Stimulated activated naive B cell treated with anti-CD40 and anti-IgM and Interleukin-4, amounts not matched to agents 10 μg/mL and 1 μg/mL and 100 μg/mL, for 72 hours (primary cell): ENCODE results near the gene SPECC1.
"Not testable (repeated sequence)": the region's sequence is repeated elsewhere in the genome, so short reads cannot be mapped to it uniquely, and the experiment has no call there.

Experiments
- ATAC-seq, 2 donors: fragments of 150-1000 bp; cut with Tn5 transposase; replicated peaks; 2 replicates each; pipeline ENCODE4 v1.10.0; 2021; ENCODE audit warnings: moderate library complexity in 1 of 2
- DNase-seq: peaks from one replicate; pipeline ENCODE4 v3.0.0; 2021
- H3K27ac Mint-ChIP-seq: one replicate; pipeline ENCODE4 v1.8.0; 2022; ENCODE audit warnings: mild to moderate bottlenecking, mixed read lengths
- H3K27me3 Mint-ChIP-seq, 2 donors: one replicate each; pipeline ENCODE4 v1.8.0; 2022; ENCODE audit warnings: mixed read lengths in 2 of 2
- H3K36me3 Mint-ChIP-seq, 2 donors: one replicate each; pipeline ENCODE4 v1.8.0; 2022; ENCODE audit warnings: mixed read lengths in 2 of 2, mild to moderate bottlenecking in 1 of 2
- H3K4me1 Mint-ChIP-seq, 2 donors: one replicate each; pipeline ENCODE4 v1.8.0; 2022; ENCODE audit warnings: mixed read lengths in 2 of 2, mild to moderate bottlenecking in 1 of 2
- H3K4me3 Mint-ChIP-seq, 2 donors: one replicate each; pipeline ENCODE4 v1.8.0; 2022; ENCODE audit warnings: mild to moderate bottlenecking in 2 of 2, mixed read lengths in 2 of 2, moderate library complexity in 1 of 2
- H3K9me3 Mint-ChIP-seq, 2 donors: one replicate each; pipeline ENCODE4 v1.8.0; 2022; ENCODE audit warnings: mixed read lengths in 2 of 2, mild to moderate bottlenecking in 1 of 2

SPECC1 gene

DNA sequence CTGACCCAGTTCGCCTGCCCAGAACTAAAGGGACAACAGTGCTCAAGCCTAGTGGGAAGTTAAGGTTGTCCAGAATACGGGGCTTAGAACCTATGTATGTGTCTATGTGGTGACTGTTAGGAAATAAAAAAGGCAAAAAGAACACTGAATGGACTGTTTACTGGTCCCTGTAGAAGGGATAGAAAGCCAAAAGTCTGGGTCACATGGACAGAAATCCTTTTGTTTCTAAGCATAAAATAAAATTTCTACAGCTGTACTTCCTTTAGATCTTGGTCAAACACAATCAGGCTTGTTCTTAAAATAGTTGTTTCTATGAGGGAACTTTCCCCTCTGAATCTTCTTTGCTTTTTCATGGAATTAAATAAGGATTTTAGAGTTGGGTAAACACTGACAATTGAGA, 245.4 kb downstream of the SPECC1 start:
- Mint-ChIP-seq H3K9me3 (peaks cover 4 to 13% of the 10 kb centered on the region in 2 donors), H3K27me3 (no peaks in the 10 kb centered on the region), H3K27ac (no peak overlapping the region), H3K4me1 (no peaks in the 10 kb centered on the region), H3K4me3 (no peak overlapping the region), H3K36me3 (peaks cover 24 to 38% of the 10 kb centered on the region in 2 donors)
- ATAC-seq (no peak), DNase-seq (no peak)

DNA sequence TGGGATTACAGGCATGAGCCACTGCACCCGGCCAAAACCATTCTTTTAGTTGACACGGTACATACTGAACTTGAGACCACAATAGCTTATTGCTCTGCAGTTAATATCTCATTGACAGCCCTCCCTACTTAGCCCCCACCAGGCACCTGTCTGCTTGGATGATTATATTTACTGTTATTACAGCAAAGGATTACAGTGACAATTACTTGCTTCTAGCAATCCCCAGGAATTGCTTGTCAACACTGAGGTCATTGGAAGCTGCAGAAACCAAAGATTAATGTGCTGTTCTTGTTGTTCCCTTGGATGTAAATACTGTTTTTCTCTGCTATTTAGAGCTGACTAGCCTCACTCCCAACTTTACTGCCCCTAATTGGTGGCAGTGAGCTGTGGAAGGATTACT, 247.0 kb downstream of the SPECC1 start:
- H3K4me1 Mint-ChIP-seq = no peaks in the 10 kb centered on the region
- no peak overlapping the region for H3K27ac Mint-ChIP-seq
- H3K4me3 Mint-ChIP-seq = no peak overlapping the region
- DNase-seq (no peak), ATAC-seq (no peak)
- H3K27me3 Mint-ChIP-seq = no peaks in the 10 kb centered on the region
- peaks cover 0 to 10% of the 10 kb centered on the region in 2 donors for H3K9me3 Mint-ChIP-seq
- peaks cover 22 to 39% of the 10 kb centered on the region in 2 donors for H3K36me3 Mint-ChIP-seq

DNA sequence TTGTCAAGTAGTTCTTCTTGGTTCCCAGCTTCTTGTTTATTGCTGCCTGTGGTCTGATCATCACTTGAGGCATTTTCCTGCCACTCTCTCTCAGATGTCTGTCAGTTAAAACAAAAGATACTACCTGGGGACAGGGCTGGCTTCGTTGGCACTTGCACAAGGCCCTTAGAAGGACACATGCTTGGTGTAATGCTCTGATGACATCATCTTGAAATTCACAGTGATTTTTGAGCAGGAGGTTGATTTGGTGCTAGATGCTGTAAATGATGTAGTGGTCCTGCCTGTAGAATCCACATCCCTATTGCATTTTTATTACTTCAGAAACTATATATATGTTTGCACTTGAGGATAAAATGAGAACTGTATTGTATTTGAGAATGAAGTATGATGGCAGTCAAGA, 247.8 kb downstream of the SPECC1 start:
- Mint-ChIP-seq H3K36me3 (peaks cover 22 to 39% of the 10 kb centered on the region in 2 donors), H3K27me3 (no peaks in the 10 kb centered on the region), H3K27ac (no peak overlapping the region), H3K4me1 (no peaks in the 10 kb centered on the region), H3K9me3 (peaks cover 0 to 10% of the 10 kb centered on the region in 2 donors), H3K4me3 (no peak overlapping the region)
- DNase-seq = no peak
- no peak for ATAC-seq

DNA sequence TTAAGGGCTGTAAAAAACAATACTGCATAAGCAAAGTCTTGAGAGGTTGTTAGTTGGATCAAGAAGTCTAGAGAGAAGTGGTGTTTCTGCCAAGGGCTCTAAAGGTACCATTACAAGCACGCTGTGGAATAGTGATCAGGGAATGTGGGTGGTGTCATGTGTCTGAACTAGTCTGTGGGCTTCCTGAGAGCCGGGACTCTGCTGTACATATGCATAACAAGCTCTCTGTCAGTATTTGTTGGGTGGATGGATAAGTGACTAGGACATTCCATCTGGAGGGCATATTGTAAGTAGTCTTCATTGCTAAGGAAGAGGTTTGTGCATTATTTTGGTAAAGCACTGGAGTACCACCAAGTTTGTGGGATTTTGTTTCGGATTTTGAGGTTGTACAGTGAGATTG, 248.6 kb downstream of the SPECC1 start:
- Mint-ChIP-seq H3K27ac (no peak overlapping the region), H3K4me3 (no peak overlapping the region), H3K9me3 (peaks cover 0 to 10% of the 10 kb centered on the region in 2 donors), H3K36me3 (peaks cover 22 to 33% of the 10 kb centered on the region in 2 donors), H3K4me1 (no peaks in the 10 kb centered on the region), H3K27me3 (no peaks in the 10 kb centered on the region)
- ATAC-seq (no peak), DNase-seq (no peak)

- Mint-ChIP-seq H3K27me3 (no peaks in the 10 kb centered on the region), H3K36me3 (peaks cover 19 to 24% of the 10 kb centered on the region in 2 donors), H3K4me1 (no peaks in the 10 kb centered on the region), H3K9me3 (peaks cover 0 to 10% of the 10 kb centered on the region in 2 donors), H3K27ac (no peak overlapping the region), H3K4me3 (no peak overlapping the region)
- ATAC-seq (no peak), DNase-seq (no peak)
Observed at GRCh38 chr17:20259668-20260067, 250.5 kb downstream of the SPECC1 start.

DNA sequence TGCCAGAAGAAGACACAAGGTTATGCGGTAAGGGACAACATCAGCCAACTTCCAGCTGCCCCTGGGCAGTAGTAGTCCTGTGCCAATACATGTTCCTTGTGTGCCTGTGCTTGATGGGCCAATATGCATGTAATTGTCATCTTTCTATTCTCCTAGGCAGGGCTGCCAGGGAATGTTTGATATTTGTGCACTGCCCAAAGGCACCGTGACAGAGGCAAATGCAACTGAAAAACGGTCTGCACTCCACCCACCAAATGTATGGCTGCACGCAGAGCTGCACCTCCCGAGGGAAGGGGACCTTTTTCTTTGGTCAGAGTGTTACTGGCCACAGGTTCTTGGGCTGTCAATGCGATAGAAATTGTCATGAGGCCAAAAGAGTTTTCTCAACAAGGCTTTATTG, 251.1 kb downstream of the SPECC1 start:
- peaks cover 0 to 10% of the 10 kb centered on the region in 2 donors for H3K9me3 Mint-ChIP-seq
- H3K27ac Mint-ChIP-seq = no peak overlapping the region
- H3K4me3 Mint-ChIP-seq = no peak overlapping the region
- no peaks in the 10 kb centered on the region for H3K27me3 Mint-ChIP-seq
- H3K36me3 Mint-ChIP-seq = peaks cover 19 to 24% of the 10 kb centered on the region in 2 donors
- no peak for DNase-seq
- ATAC-seq = no peak
- H3K4me1 Mint-ChIP-seq = no peaks in the 10 kb centered on the region

GRCh38 chr17:20262226-20263114, 253.3 kb downstream of the SPECC1 start:
- Mint-ChIP-seq H3K4me1 (peaks cover 0 to 1% of the 10 kb centered on the region in 2 donors), H3K9me3 (peaks cover 0 to 10% of the 10 kb centered on the region in 2 donors), H3K27me3 (no peaks in the 10 kb centered on the region), H3K4me3 (no peak overlapping the region), H3K36me3 (peaks cover 16 to 20% of the 10 kb centered on the region in 2 donors), H3K27ac (no peak overlapping the region)
- DNase-seq (no peak), ATAC-seq (no peak)

DNA sequence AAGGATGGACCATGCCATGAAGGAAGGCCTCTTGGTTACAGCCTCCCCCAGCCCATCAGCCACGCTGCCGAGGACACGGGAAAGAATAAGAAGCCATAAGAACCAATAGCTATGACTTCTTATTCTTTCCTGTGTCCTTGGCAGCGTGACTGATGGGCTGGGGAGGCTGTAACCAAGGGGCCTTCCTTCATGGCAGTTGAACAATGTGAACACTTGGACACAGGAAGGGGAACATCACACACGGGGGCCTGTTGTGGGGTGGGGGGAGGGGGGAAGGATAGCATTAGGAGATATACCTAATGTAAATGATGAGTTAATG, 253.9 kb downstream of the SPECC1 start:
- H3K27me3 Mint-ChIP-seq, H3K4me3 Mint-ChIP-seq, H3K4me1 Mint-ChIP-seq, H3K27ac Mint-ChIP-seq, DNase-seq, H3K9me3 Mint-ChIP-seq, ATAC-seq: not testable (repeated sequence)
- peaks cover 10 to 17% of the 10 kb centered on the region in 2 donors for H3K36me3 Mint-ChIP-seq

- Mint-ChIP-seq H3K9me3 (peaks cover 0 to 1% of the 10 kb centered on the region in 2 donors), H3K27ac (no peak overlapping the region), H3K27me3 (no peaks in the 10 kb centered on the region), H3K4me3 (no peak overlapping the region), H3K36me3 (peaks cover 5 to 12% of the 10 kb centered on the region in 2 donors), H3K4me1 (peaks cover 0 to 1% of the 10 kb centered on the region in 2 donors)
- no peak for DNase-seq
- ATAC-seq = no peak
Observed at GRCh38 chr17:20263595-20263994, 254.4 kb downstream of the SPECC1 start.

- no peaks in the 10 kb centered on the region for H3K9me3 Mint-ChIP-seq
- ATAC-seq = no peak
- DNase-seq = no peak
- H3K27ac Mint-ChIP-seq = no peak overlapping the region
- peaks cover 2 to 9% of the 10 kb centered on the region in 2 donors for H3K36me3 Mint-ChIP-seq
- H3K27me3 Mint-ChIP-seq = no peaks in the 10 kb centered on the region
- peaks cover 0 to 1% of the 10 kb centered on the region in 2 donors for H3K4me1 Mint-ChIP-seq
- no peak overlapping the region for H3K4me3 Mint-ChIP-seq
Observed at GRCh38 chr17:20264996-20265395, 255.8 kb downstream of the SPECC1 start.

GRCh38 chr17:20266806-20267458, 257.8 kb downstream of the SPECC1 start:
- Mint-ChIP-seq H3K27ac (no peak overlapping the region), H3K36me3 (peaks cover 1 to 3% of the 10 kb centered on the region in 2 donors), H3K4me3 (no peak overlapping the region), H3K27me3 (no peaks in the 10 kb centered on the region), H3K4me1 (peaks cover 0 to 3% of the 10 kb centered on the region in 2 donors), H3K9me3 (no peaks in the 10 kb centered on the region)
- no peak for ATAC-seq
- no peak for DNase-seq

DNA sequence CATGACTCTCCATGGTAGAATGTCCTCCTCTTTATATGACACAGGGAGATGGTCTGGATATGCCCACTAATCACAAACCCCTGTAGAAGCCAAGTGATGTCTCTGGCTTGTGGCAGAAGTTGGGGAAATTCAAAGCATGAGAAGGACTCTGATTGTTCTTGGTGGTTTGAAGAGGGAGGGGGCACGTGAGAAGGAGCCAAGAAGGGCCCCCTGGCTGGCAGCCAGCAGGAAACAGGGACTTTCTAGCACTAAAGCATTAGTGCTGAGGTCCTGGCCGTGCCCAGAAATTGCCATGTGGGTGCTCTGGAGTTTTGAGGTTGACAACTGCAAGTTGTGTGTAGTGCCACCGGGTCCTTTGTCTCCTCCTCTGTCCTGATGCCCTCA, 258.3 kb downstream of the SPECC1 start:
- Mint-ChIP-seq H3K4me1 (peaks cover 0 to 3% of the 10 kb centered on the region in 2 donors), H3K36me3 (peaks cover 1 to 3% of the 10 kb centered on the region in 2 donors), H3K9me3 (no peaks in the 10 kb centered on the region), H3K27ac (no peak overlapping the region), H3K27me3 (no peaks in the 10 kb centered on the region), H3K4me3 (no peak overlapping the region)
- no peak for DNase-seq
- no peak for ATAC-seq

DNA sequence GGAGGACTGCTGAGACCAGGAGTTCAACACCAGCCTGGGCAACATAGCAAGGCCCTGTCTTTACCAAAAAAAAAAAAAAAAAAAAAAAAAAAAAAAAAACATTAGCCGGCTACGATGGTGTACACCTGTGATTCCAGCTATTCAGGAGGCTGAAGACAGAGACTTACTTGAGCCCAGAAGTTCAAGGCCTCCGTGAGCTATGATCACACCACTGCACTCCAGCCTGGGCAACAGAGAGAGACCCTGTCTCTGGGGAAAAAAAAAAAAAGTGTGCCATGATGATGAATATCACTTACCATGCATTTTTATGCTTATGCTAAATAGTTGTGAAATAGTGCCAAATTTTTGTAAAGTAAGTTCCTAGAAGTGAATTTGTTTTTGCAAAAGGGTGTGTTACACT, 261.2 kb downstream of the SPECC1 start:
- Mint-ChIP-seq H3K36me3 (peaks cover 3 to 9% of the 10 kb centered on the region in 2 donors), H3K4me3 (no peak overlapping the region), H3K27ac (no peak overlapping the region), H3K9me3 (no peaks in the 10 kb centered on the region), H3K4me1 (peaks cover 0 to 3% of the 10 kb centered on the region in 2 donors), H3K27me3 (no peaks in the 10 kb centered on the region)
- DNase-seq (no peak), ATAC-seq (no peak)

- Mint-ChIP-seq H3K36me3 (peaks cover 3 to 9% of the 10 kb centered on the region in 2 donors), H3K9me3 (no peaks in the 10 kb centered on the region), H3K27me3 (no peaks in the 10 kb centered on the region), H3K4me3 (no peak overlapping the region), H3K4me1 (peaks cover 0 to 3% of the 10 kb centered on the region in 2 donors), H3K27ac (no peak overlapping the region)
- no peak for DNase-seq
- no peak for ATAC-seq
Observed at GRCh38 chr17:20271011-20271610, 262.0 kb downstream of the SPECC1 start.
